BJ (cell line): ENCODE measurements around the gene LDB2. TPM values are rescaled to one million over a fixed set of nuclear protein-coding genes. Genes with fewer than 3 reads are reported as not detected.

Source experiments
- CTCF ChIA-PET: fragments of 350-600 bp; formaldehyde crosslinking; extraction: SDS; loops from one replicate; lab custom pipeline; 2021; ENCODE audit warnings: antibody characterized with exemption, inconsistent platforms; lab: Yijun Ruan, JAX
- POLR2A ChIA-PET: fragments of 300-600 bp; sonication (Branson Sonifier 250); formaldehyde crosslinking; extraction: SDS; loops from one replicate; lab custom pipeline; 2021; ENCODE audit warnings: antibody characterized with exemption; lab: Charles Lee
- DNase-seq: peaks from one replicate; pipeline ENCODE4 v3.0.0-alpha.2; 2011; ENCODE audit warnings: low read depth
- H3K27me3 ChIP-seq: 2 replicates; pipeline ENCODE4 v1.6.0; 2011; ENCODE audit warnings: low read length; ENCODE audit not compliant: control insufficient read depth, insufficient read depth
- H3K36me3 ChIP-seq: 2 replicates; pipeline ENCODE4 v1.5.1; 2011; ENCODE audit warnings: low read length; ENCODE audit not compliant: control insufficient read depth, insufficient read depth
- H3K4me3 ChIP-seq: 2 replicates; pipeline ENCODE4 v1.5.1; 2011; ENCODE audit warnings: low read depth, mild to moderate bottlenecking, control low read depth, low read length
- polyA plus RNA-seq: library from polyadenylated mRNA; depleted of rRNA; stranded (reverse); fragments of >200 nt; gene quantifications from 2 replicates; pipeline ENCODE4 v1.2.3, GENCODE V29; 2011
- TF ChIP-seq, protein P1 (sequence below): IDR thresholded peaks from 2 replicates; pipeline ENCODE4 v1.5.1; 2011; ENCODE audit warnings: low read depth, mild to moderate bottlenecking, control low read depth, inconsistent platforms, low read length, moderate library complexity; ENCODE audit not compliant: insufficient read depth

Gene LDB2
- polyA plus RNA-seq, 1 experiment: 79.7 TPM

DNA sequence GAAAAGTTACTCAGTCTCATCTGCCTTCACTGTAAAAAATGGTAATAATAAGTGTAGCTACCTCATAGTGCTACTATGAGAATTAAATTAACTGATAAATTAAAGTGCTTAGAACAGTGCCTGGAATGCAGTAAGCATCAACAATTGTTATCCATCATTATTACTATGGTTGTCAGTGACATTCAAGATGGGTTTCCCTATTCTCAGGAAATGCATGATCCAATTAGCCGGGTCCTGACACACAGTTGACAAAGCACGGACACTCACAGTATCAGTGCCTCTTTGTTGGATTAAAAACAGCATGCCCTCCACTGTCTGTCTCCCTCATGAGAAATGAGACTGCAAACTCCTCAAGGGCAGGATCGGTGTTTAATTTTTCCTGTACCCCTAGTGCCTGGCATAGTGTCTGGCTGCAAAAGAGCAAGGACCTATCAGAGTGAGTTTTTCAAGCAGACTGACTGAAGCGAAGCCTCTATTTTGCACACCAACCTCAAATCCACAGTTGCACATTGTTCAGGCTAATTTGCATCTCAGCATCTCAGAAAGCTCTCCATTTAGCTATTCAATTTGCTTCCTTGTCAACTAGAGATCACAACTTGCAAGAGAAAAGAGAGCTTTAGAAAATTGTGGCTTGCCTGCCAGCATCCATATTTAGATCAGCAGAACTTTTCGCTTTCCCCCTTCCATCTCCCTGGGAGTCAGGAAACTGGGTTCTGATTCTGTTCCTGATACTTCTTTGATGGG lies 122.9 kb downstream of the LDB2 start:
- Histone ChIP-seq H3K27me3 (no peaks in the 10 kb centered on the region), H3K4me3 (no peak overlapping the region), H3K36me3 (no peaks in the 10 kb centered on the region)
- DNase-seq: no peak
- TF ChIP-seq, protein P1, sequence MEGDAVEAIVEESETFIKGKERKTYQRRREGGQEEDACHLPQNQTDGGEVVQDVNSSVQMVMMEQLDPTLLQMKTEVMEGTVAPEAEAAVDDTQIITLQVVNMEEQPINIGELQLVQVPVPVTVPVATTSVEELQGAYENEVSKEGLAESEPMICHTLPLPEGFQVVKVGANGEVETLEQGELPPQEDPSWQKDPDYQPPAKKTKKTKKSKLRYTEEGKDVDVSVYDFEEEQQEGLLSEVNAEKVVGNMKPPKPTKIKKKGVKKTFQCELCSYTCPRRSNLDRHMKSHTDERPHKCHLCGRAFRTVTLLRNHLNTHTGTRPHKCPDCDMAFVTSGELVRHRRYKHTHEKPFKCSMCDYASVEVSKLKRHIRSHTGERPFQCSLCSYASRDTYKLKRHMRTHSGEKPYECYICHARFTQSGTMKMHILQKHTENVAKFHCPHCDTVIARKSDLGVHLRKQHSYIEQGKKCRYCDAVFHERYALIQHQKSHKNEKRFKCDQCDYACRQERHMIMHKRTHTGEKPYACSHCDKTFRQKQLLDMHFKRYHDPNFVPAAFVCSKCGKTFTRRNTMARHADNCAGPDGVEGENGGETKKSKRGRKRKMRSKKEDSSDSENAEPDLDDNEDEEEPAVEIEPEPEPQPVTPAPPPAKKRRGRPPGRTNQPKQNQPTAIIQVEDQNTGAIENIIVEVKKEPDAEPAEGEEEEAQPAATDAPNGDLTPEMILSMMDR: no peak
- CTCF ChIA-PET: interaction anchor here (1.3 kb wide), 1 partner anchor 16 kb away, joined by 3 read pairs; no protein-coding TSS in a partner anchor
- POLR2A ChIA-PET: no interaction called here

DNA sequence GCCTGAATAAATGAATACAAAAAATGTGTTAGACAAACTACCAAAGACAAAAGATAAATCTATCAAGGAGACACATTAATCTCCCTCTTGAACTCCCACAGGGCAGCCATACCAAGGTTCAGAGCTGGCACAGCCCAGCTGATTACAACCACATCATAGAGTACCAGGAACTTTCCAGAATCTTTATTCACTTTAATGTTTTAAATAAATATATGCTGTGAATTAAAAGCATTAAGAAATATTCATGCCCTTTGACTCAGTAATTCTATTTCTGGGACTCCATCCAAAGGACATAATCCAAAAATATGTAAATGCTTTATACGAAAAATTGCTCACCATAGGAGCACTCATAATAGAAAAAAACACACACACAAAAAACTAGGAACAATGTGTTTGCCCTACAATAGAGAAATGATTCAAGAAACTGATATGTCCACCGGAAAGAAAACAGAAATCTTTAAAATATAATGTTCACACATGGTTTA lies 126.0 kb downstream of the LDB2 start:
- Histone ChIP-seq H3K36me3 (no peaks in the 10 kb centered on the region), H3K4me3 (no peak overlapping the region), H3K27me3 (no peaks in the 10 kb centered on the region)
- TF ChIP-seq, protein P1: no peak
- ChIA-PET CTCF (interaction anchor here (0.6 kb wide), 1 partner anchor 104 kb away, joined by 3 read pairs; no protein-coding TSS in a partner anchor), POLR2A (no interaction called here)
- no peak for DNase-seq

DNA sequence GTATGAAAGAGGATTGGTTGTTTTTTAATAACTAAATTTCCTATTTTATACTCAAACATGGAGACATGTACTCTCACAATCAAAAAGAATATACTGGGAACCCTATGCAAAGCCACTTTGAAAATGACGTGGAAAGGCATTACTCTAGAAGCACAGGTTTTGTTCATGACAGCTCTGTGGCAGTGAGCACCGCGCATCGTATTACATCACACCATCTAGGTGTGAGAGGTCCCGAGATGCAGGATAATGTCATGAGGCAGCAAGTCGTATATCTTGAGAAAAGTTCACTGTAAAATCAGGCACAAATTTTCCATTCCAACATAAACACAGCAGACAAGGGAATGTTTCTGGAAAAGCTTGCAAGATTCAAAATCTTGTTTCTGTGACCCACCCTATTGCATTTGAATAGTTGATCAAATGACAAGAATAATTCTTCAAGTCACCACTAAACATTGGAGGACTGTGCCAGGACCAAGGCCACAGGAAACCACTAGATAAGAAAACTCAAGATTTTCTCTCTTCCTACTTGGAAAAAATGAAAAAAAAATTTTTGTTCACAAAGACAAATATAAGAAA lies 127.6 kb downstream of the LDB2 start:
- Histone ChIP-seq H3K27me3 (no peaks in the 10 kb centered on the region), H3K36me3 (no peaks in the 10 kb centered on the region), H3K4me3 (no peak overlapping the region)
- CTCF ChIA-PET: interaction anchor here (0.6 kb wide), 1 partner anchor 11 kb away, joined by 3 read pairs; no protein-coding TSS in a partner anchor
- POLR2A ChIA-PET: no interaction called here
- no peak for DNase-seq
- TF ChIP-seq, protein P1: no peak

DNA sequence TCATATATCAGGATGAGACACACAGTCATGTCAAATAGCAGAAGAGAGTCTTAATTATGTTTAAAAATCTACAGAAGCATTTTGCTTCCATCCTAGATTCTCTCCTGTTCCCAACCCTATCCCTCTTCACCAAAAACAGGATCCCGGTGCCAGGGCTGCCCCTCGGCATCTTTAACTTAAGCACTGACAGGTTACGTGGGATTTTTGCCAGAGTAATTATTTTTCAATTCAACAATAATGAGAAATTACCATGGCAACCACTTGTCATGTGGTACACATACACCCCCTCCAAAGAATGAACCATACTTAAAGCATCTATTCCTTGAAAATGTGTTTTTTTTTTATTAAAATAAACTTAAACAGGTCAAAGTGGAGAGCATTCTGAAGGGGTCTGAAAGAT lies 130.6 kb downstream of the LDB2 start:
- Histone ChIP-seq H3K4me3 (no peak overlapping the region), H3K27me3 (no peaks in the 10 kb centered on the region), H3K36me3 (no peaks in the 10 kb centered on the region)
- DNase-seq: no peak
- TF ChIP-seq, protein P1: no peak
- POLR2A ChIA-PET: no interaction called here
- CTCF ChIA-PET: no interaction called here

DNA sequence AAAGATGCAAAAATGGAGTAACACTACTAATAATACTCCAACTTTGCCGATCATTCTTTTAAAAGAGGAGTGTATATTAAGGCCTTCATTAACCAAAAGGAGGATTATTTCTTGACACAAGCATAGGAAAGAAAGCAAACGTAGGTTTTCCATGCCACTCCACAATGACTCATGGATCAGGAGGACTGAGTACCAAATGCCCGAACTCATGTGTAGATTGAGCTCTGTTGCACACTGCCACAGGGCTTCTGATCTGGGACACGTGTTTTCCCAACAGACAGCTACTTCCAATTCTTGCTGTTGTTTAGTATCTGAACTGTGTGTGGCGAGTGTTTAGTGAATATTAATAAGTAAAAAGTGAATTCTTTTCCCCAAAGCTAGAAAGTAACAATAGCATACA lies 131.2 kb downstream of the LDB2 start:
- DNase-seq: no peak
- Histone ChIP-seq H3K36me3 (no peaks in the 10 kb centered on the region), H3K4me3 (no peak overlapping the region), H3K27me3 (no peaks in the 10 kb centered on the region)
- TF ChIP-seq, protein P1: no peak
- ChIA-PET POLR2A (no interaction called here), CTCF (no interaction called here)
